Naive thymus-derived CD4-positive, alpha-beta T cell (primary cell): Measurements from ENCODE around the gene SLC16A12. TPM values are rescaled to one million over a fixed set of nuclear protein-coding genes. Genes with fewer than 3 reads are reported as not detected.

Experiments used
- ATAC-seq: fragments of 150-1000 bp; cut with Tn5 transposase; 2 replicates; pipeline ENCODE4 v1.10.0; 2021; ENCODE audit warnings: mild to moderate bottlenecking, moderate library complexity
- CTCF ChIA-PET: fragments of 350-600 bp; sonication (Branson Sonifier 250); formaldehyde crosslinking; loops from one replicate; lab custom pipeline; 2021; ENCODE audit warnings: antibody characterized with exemption; lab: Charles Lee
- POLR2A ChIA-PET: fragments of 350-600 bp; sonication (Branson Sonifier 250); formaldehyde crosslinking; loops from one replicate; lab custom pipeline; 2021; ENCODE audit warnings: antibody characterized with exemption, inconsistent platforms; lab: Charles Lee
- DNase-seq, 9 donors: peaks; one replicate each; pipeline versions ENCODE4 v3.0.0 to v3.0.0-alpha.2; 2020 to 2022; ENCODE audit warnings: mixed read lengths in 1 of 9
- H3K27ac ChIP-seq: one replicate; pipeline ENCODE4 v1.7.0; 2013; ENCODE audit warnings: mild to moderate bottlenecking, low read depth, low read length, moderate library complexity
- H3K27me3 ChIP-seq, 2 donors: one replicate each; pipeline ENCODE4 v1.7.0; 2013; ENCODE audit warnings: low read length in 2 of 2, mild to moderate bottlenecking in 2 of 2, moderate library complexity in 2 of 2; ENCODE audit not compliant: control insufficient read depth in 2 of 2, insufficient read depth in 2 of 2
- H3K36me3 ChIP-seq, 3 experiments: 1 replicate in 2 of 3; 2 replicates in 1 of 3; pipeline ENCODE4 v1.7.0; 2013; ENCODE audit warnings: low read length in 3 of 3, mild to moderate bottlenecking in 3 of 3, moderate library complexity in 1 of 3; ENCODE audit not compliant: insufficient read depth in 3 of 3, control insufficient read depth in 2 of 3
- H3K4me1 ChIP-seq, 2 donors: one replicate each; pipeline ENCODE4 v1.7.0; 2013; ENCODE audit warnings: low read length in 2 of 2, mild to moderate bottlenecking in 2 of 2, moderate library complexity in 1 of 2; ENCODE audit not compliant: control insufficient read depth in 2 of 2, insufficient read depth in 2 of 2
- H3K4me3 ChIP-seq: 2 replicates; pipeline ENCODE4 v1.7.0; 2013; ENCODE audit warnings: mild to moderate bottlenecking, low read length
- H3K9me3 ChIP-seq, 3 experiments: 1 replicate in 2 of 3; 2 replicates in 1 of 3; pipeline ENCODE4 v1.7.0; 2013; ENCODE audit warnings: low read length in 3 of 3; ENCODE audit not compliant: control insufficient read depth in 2 of 3
- H3K27ac Mint-ChIP-seq, 9 donors: one replicate each; pipeline ENCODE4 v1.8.0; 2020 to 2022; ENCODE audit warnings: mixed read lengths in 9 of 9, mild to moderate bottlenecking in 8 of 9, moderate library complexity in 5 of 9, inconsistent platforms in 2 of 9
- H3K27me3 Mint-ChIP-seq, 5 donors: one replicate each; pipeline ENCODE4 v1.8.0; 2021 to 2022; ENCODE audit warnings: mixed read lengths in 5 of 5, mild to moderate bottlenecking in 1 of 5
- H3K36me3 Mint-ChIP-seq, 5 donors: one replicate each; pipeline ENCODE4 v1.8.0; 2020 to 2022; ENCODE audit warnings: mixed read lengths in 5 of 5, mild to moderate bottlenecking in 3 of 5, inconsistent platforms in 1 of 5
- H3K4me1 Mint-ChIP-seq, 7 donors: one replicate each; pipeline ENCODE4 v1.8.0; 2020 to 2022; ENCODE audit warnings: mixed read lengths in 7 of 7, mild to moderate bottlenecking in 3 of 7, inconsistent platforms in 1 of 7
- H3K4me3 Mint-ChIP-seq, 10 donors: one replicate each; pipeline ENCODE4 v1.8.0; 2020 to 2022; ENCODE audit warnings: mild to moderate bottlenecking in 10 of 10, mixed read lengths in 10 of 10, moderate library complexity in 6 of 10, inconsistent platforms in 2 of 10
- H3K9me3 Mint-ChIP-seq, 11 donors: one replicate each; pipeline ENCODE4 v1.8.0; 2020 to 2022; ENCODE audit warnings: mixed read lengths in 11 of 11, mild to moderate bottlenecking in 4 of 11, inconsistent platforms in 1 of 11, moderate library complexity in 1 of 11
- intact Hi-C, 2 donors: fragments of 100-400 bp; cut with micrococcal nuclease; formaldehyde crosslinking; loops; one replicate each; pipeline ENCODE4 v1.15.1; 2023
- polyA plus RNA-seq, 2 donors: library from polyadenylated mRNA; unstranded; fragments of 300-500 nt; fragmentation: Illumina TruSeq; gene quantifications; one replicate each; pipeline ENCODE4 v1.2.3, GENCODE V29; 2021
- total RNA-seq, 6 experiments: library from RNA in 5 of 6; stranded (reverse) in 5 of 6; gene quantifications; 1 replicate in 5 of 6; 2 replicates in 1 of 6; pipeline ENCODE4 v1.2.3 and lab custom pipeline; 2021 to 2026

Gene SLC16A12
- total and polyA plus RNA-seq, 7 experiments from 2014 or later, result not detected

- Mint-ChIP-seq H3K27me3 (peaks cover 4 to 46% (median 17%) of the 10 kb centered on the region in 5 donors), H3K36me3 (no peaks in the 10 kb centered on the region), H3K27ac (no peak overlapping the region), H3K9me3 (peaks cover 0 to 2% (median 0%) of the 10 kb centered on the region in 11 donors), H3K4me1 (no peaks in the 10 kb centered on the region), H3K4me3 (no peak overlapping the region)
- no peaks in the 10 kb centered on the region for H3K4me1 ChIP-seq
- intact Hi-C loops, result loop anchor here (5.0 to 10.0 kb wide), 3 partner anchors 196 to 631 kb away; no protein-coding TSS in a partner anchor
- no peaks in the 10 kb centered on the region for H3K36me3 ChIP-seq
- H3K27me3 ChIP-seq, result no peaks in the 10 kb centered on the region
- POLR2A ChIA-PET, result no interaction called here
- no peak overlapping the region for H3K27ac ChIP-seq
- no peaks in the 10 kb centered on the region for H3K9me3 ChIP-seq
- CTCF ChIA-PET, result interaction anchor here (1.0 to 1.9 kb wide), 3 partner anchors 135 to 534 kb away, joined by 3 to 5 read pairs (median 4); partner anchors contain the start of gene IFIT1
- H3K4me3 ChIP-seq, result no peak overlapping the region
- ATAC-seq, result no peak
- DNase-seq, result no peak
Measured at GRCh38 chr10:89563311-89563710, 27.9 kb upstream of the SLC16A12 start.

GRCh38 chr10:89556600-89556999, 21.2 kb upstream of the SLC16A12 start:
- CTCF ChIA-PET, result interaction anchor here (0.7 kb wide), 1 partner anchor 178 kb away, joined by 4 read pairs; no protein-coding TSS in a partner anchor
- intact Hi-C loops, result no loop called here

GRCh38 chr10:89555688-89556445, 20.5 kb upstream of the SLC16A12 start:
- intact Hi-C loops, result no loop called here

More at GRCh38 chr10:89556600-89556999, 21.2 kb upstream of the SLC16A12 start:
- ATAC-seq (no peak), DNase-seq (no peak)
- Histone ChIP-seq H3K27ac (no peak overlapping the region), H3K36me3 (no peaks in the 10 kb centered on the region), H3K9me3 (no peaks in the 10 kb centered on the region), H3K4me3 (no peak overlapping the region), H3K4me1 (no peaks in the 10 kb centered on the region), H3K27me3 (no peaks in the 10 kb centered on the region)
- Mint-ChIP-seq H3K9me3 (peaks cover 0 to 2% (median 0%) of the 10 kb centered on the region in 11 donors), H3K4me3 (no peak overlapping the region), H3K4me1 (no peaks in the 10 kb centered on the region), H3K36me3 (no peaks in the 10 kb centered on the region), H3K27ac (no peak overlapping the region), H3K27me3 (peaks cover 5 to 18% (median 8%) of the 10 kb centered on the region in 5 donors)
- POLR2A ChIA-PET, result interaction anchor here (1.1 kb wide), 1 partner anchor 50 kb away, joined by 5 read pairs; no protein-coding TSS in a partner anchor

GRCh38 chr10:89554433-89554832, 19.0 kb upstream of the SLC16A12 start:
- Mint-ChIP-seq H3K27me3 (peaks cover 5 to 17% (median 11%) of the 10 kb centered on the region in 5 donors), H3K9me3 (peaks cover 0 to 2% (median 0%) of the 10 kb centered on the region in 11 donors), H3K4me1 (no peaks in the 10 kb centered on the region), H3K36me3 (no peaks in the 10 kb centered on the region), H3K27ac (no peak overlapping the region), H3K4me3 (no peak overlapping the region)
- Histone ChIP-seq H3K27me3 (no peaks in the 10 kb centered on the region), H3K27ac (no peak overlapping the region), H3K4me3 (no peak overlapping the region), H3K9me3 (no peaks in the 10 kb centered on the region), H3K4me1 (no peaks in the 10 kb centered on the region), H3K36me3 (no peaks in the 10 kb centered on the region)
- intact Hi-C loops, result no loop called here
- ATAC-seq (no peak), DNase-seq (no peak)
- ChIA-PET POLR2A (no interaction called here), CTCF (no interaction called here)

More at GRCh38 chr10:89555688-89556445, 20.5 kb upstream of the SLC16A12 start:
- POLR2A ChIA-PET, result interaction anchor here (1.1 kb wide), 1 partner anchor 51 kb away, joined by 5 read pairs; no protein-coding TSS in a partner anchor
- H3K27me3 Mint-ChIP-seq, result peaks cover 5 to 18% (median 8%) of the 10 kb centered on the region in 5 donors
- H3K27ac Mint-ChIP-seq, result no peak overlapping the region
- no peak for ATAC-seq
- no peaks in the 10 kb centered on the region for H3K36me3 ChIP-seq
- H3K27ac ChIP-seq, result no peak overlapping the region
- DNase-seq, result no peak
- no peaks in the 10 kb centered on the region for H3K9me3 ChIP-seq
- H3K4me1 Mint-ChIP-seq, result no peaks in the 10 kb centered on the region
- no peaks in the 10 kb centered on the region for H3K36me3 Mint-ChIP-seq
- no peaks in the 10 kb centered on the region for H3K4me1 ChIP-seq
- peaks cover 0 to 2% (median 0%) of the 10 kb centered on the region in 11 donors for H3K9me3 Mint-ChIP-seq
- no peak overlapping the region for H3K4me3 Mint-ChIP-seq
- H3K27me3 ChIP-seq, result no peaks in the 10 kb centered on the region
- no peak overlapping the region for H3K4me3 ChIP-seq
- CTCF ChIA-PET, result no interaction called here

- no peaks in the 10 kb centered on the region for H3K9me3 ChIP-seq
- H3K4me1 ChIP-seq, result no peaks in the 10 kb centered on the region
- H3K27me3 ChIP-seq, result no peaks in the 10 kb centered on the region
- H3K36me3 ChIP-seq, result no peaks in the 10 kb centered on the region
- POLR2A ChIA-PET, result no interaction called here
- H3K9me3 Mint-ChIP-seq, result no peaks in the 10 kb centered on the region
- no peak overlapping the region for H3K27ac ChIP-seq
- no peaks in the 10 kb centered on the region for H3K36me3 Mint-ChIP-seq
- H3K27ac Mint-ChIP-seq, result no peak overlapping the region
- no peaks in the 10 kb centered on the region for H3K4me1 Mint-ChIP-seq
- intact Hi-C loops, result no loop called here
- CTCF ChIA-PET, result no interaction called here
- ATAC-seq (no peak), DNase-seq (no peak)
- H3K27me3 Mint-ChIP-seq, result peaks cover 4 to 15% (median 7%) of the 10 kb centered on the region in 5 donors
- no peak overlapping the region for H3K4me3 ChIP-seq
- H3K4me3 Mint-ChIP-seq, result no peak overlapping the region
Measured at GRCh38 chr10:89553064-89553734, 17.8 kb upstream of the SLC16A12 start.

GRCh38 chr10:89552213-89552612, 16.8 kb upstream of the SLC16A12 start:
- CTCF ChIA-PET, result no interaction called here

More at GRCh38 chr10:89552213-89552612, 16.8 kb upstream of the SLC16A12 start:
- Histone ChIP-seq H3K9me3 (no peaks in the 10 kb centered on the region), H3K27ac (no peak overlapping the region), H3K36me3 (no peaks in the 10 kb centered on the region), H3K27me3 (no peaks in the 10 kb centered on the region), H3K4me3 (no peak overlapping the region), H3K4me1 (no peaks in the 10 kb centered on the region)
- POLR2A ChIA-PET, result no interaction called here
- H3K27ac Mint-ChIP-seq, result no peak overlapping the region
- ATAC-seq (no peak), DNase-seq (no peak)
- H3K9me3 Mint-ChIP-seq, result no peaks in the 10 kb centered on the region
- no peak overlapping the region for H3K4me3 Mint-ChIP-seq
- peaks cover 0 to 19% (median 4%) of the 10 kb centered on the region in 5 donors for H3K27me3 Mint-ChIP-seq
- H3K36me3 Mint-ChIP-seq, result no peaks in the 10 kb centered on the region
- intact Hi-C loops, result no loop called here
- no peaks in the 10 kb centered on the region for H3K4me1 Mint-ChIP-seq
